HG02884 (cell line): ENCODE data around the gene CELA1.

Source experiments
- ATAC-seq: cut with Tn5 transposase; IDR thresholded peaks from one replicate; pipeline ENCODE4 v1.9.1; 2021; ENCODE audit warnings: mild to moderate bottlenecking, moderate library complexity; ENCODE audit not compliant: unreplicated experiment

The CELA1 gene

GRCh38 chr12:51346581-51346980, at the start of gene CELA1:
CELA1 (minus strand) TSS chr12:51346679; CDS start chr12:51346638, 41 bp downstream.
- no peak for ATAC-seq

DNA sequence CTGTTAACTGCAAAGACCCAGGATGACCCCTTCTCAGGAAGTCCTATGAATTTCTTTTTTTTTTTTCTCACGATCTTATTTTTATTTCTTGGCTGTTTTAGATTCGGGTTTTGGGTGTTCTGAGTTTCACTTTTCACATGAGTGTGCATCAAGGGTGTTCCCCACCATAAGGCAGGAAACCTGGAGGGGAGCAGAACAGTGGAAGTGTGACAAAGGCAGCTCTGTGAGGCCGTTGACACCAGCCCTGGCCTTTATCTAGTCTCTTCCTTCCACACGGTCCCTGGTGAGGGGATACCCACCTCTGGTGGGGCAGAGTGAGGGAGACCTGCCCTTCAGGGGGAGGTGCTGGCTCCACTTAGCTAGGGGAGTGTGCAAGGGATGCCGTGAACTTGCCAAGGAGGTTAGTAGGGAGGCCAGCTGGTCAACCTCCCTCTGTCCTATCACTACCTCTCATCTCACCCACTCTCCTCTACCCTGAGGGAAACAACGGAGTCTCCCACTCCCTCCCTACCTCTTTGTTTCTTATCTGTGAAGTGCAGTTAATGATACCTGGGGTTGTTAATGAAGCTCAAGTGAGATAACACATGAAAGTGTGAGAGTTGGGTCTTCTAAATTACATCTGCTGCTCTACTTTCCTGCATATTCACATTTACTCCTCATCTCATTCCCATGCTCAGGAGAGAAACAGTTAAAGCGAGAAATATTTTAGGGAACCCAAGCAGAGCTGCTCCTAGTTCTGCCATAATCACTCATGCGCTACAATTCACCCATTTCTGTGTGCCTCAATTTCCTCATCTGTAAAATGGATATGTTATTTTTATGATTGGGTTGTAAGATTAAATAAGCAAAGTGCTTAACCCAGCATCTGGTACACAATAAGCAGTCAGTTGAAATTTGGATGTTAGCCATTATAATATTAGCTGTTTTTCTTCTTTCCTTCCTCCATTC, 49.1 kb upstream of the CELA1 start:
- ATAC-seq, result peak; percentile 46

DNA sequence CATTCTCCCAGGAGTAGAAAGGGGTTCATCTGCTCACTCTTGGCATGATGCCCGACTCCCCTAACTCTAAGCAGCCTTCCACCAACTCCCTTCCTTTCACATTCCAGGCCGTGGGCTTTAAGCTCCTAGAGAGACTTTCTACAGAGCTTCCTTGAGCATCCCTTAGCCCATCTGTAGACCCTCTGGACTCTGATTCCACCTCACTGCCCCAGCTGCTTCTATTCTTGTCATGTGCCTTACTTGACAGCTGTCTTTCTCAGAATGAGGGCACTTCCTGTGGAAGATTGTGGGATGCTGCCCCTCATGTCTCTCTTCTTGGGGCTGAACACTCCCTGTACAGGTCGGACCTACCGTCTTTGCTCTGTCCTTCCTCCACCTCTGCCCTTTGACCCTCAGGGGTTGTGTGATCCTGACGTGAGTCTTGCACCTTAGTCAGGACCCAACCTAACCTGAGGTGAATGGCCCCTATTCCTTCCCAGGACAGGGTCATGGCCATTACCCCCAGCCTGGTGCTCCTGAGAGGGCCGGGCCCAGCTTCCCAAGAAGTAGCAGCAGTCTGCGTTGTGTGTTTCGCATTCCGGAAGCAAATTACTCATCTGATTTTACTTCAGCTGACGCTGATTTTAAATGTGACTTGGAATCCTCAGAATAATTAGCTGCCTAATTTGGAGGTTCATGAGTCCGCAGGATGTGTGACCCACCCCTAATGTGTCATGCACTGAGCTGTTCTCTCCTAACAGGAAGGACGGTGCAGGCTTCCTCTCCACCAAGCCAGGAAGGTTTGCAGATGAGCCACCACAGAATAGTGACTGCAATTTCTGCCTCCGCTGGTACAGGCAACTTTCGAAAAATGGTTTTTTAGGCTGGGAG, 47.4 kb upstream of the CELA1 start:
- no peak for ATAC-seq

DNA sequence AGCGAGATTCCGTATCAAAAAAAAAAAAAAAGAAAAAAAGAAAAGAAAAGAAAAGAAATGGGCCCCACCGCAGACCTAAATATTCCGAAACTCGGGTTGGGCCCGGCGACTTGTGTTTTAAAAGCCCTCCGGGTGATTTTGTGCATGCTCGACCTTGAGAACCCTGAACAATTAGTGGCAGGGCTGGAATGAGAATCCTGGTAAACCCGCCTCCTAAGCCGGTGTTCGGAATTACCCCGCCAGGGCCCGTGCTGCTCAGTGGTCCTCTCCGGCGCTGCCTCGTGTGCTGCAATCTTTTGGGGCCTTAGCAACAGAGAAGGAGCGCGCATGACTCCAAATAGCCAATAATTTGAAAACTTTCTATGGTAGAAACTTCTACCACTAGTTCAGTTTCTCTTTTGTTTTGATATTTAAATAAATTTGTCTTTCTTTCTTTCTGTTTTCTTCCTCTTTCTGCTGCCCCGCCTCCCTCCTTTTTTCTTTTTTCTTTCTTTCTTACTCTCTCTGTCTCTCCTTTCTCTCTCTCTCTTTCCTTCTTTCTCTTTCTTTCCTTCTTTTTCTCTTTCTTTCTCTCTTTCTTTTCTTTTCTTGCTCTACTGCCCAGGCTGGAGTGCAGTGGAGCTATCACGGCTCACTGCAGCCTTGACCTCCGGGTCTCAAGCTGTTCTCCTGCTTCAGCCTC, 46.2 kb upstream of the CELA1 start:
- ATAC-seq, result no peak

- peak; percentile 35 for ATAC-seq
Observed at GRCh38 chr12:51391283-51392123, 45.0 kb upstream of the CELA1 start, which contains the start of gene GALNT6. GALNT6 (minus strand) TSS chr12:51391406; CDS start chr12:51379781, 11,625 bp downstream.

GRCh38 chr12:51390891-51391282, 44.4 kb upstream of the CELA1 start:
- no peak for ATAC-seq

DNA sequence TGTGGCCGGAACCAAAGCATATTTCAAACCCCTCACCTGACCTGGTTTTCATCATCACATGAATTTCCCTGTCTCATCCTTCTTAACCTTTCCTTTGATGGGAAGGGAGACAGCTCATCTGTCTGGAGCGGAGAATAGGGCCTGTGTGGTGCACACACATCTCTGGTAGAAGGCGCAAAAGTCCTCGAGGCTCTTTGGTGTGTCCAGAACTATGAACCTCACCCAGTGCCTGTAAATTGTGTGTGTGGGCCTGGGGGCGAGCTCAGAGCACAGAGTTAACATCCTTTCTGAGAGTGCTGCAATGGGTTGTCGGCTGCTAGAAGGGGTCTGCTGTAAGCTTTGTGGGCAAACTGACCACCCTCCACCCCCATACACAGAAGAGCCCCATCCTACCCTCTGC, 44.0 kb upstream of the CELA1 start:
- no peak for ATAC-seq

- ATAC-seq, result no peak
Observed at GRCh38 chr12:51389302-51389999, 43.0 kb upstream of the CELA1 start.

DNA sequence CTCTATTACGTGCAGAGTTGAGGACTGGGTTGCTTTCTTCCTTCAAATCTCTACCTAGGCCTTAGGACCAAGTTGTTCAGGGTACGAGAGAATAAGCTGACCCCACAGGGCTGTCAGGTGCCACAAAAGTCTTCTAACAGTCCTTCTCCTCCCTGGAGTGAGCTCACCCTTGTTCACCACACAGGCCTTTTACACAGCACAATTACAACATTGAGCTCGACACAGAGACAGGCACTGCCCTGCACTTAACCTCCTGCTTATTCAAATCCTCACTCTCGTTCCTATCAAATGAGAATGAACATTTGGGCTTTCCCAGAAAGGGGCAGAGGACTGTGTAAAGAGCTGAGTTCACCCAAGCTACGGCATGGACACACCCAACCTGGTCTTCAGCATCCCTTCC, 42.4 kb upstream of the CELA1 start:
- no peak for ATAC-seq

- ATAC-seq, result no peak
Observed at GRCh38 chr12:51388069-51388799, 41.8 kb upstream of the CELA1 start.

- no peak for ATAC-seq
Observed at GRCh38 chr12:51386351-51386750, 39.9 kb upstream of the CELA1 start.

DNA sequence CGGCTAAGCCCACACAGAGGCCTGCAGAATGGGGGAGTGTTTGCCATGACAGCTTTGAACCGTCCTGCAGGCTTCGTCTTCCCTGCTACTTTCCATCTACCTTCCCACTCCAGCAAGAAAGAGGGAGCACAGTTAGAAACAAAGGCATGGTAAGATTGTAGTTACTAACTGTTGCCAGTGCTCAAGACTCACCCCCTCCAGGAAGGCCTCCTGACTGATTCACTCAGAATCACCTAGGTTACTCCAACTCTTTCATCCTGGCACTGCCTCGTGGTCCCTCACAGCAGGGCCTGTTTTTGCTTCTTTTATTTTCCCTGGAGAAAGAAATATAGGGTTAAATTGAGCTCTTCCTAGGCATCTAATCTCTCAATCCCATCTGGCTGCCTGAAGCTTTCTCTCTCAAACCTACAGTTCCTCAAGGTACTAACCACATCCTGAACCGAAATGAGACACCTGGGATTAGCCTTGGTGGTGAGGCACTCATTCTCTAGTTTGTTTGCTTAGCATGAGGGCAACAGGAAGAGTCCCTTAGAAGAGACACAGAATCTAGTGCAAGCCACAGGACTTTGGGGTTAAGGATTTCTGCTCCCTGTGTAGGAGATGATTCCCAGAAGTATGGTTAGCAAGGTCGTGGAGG, 36.9 kb upstream of the CELA1 start:
- no peak for ATAC-seq

- ATAC-seq, result no peak
Observed at GRCh38 chr12:51382173-51382572, 35.7 kb upstream of the CELA1 start.

- no peak for ATAC-seq
Observed at GRCh38 chr12:51381226-51382079, 35.0 kb upstream of the CELA1 start.

DNA sequence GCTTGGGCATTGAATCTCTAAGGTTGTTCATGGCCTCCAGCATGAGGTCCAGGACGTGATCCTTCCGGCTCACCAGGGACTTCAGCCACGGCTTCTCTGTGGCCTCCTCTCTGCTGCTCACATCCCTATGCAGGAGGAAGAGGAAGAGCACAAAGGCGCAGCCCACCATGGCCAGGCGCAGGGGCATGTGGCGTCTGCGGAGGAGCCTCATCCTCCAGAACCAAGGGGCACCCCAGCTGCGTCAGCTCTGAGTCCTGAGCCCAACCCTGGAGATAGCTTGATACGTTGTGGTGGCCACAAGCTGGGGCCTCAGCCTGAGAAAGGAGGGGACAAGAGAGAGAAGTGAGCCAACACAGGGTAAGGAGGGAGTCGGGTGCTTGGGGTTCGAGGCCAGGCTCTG, 33.1 kb upstream of the CELA1 start:
- no peak for ATAC-seq

DNA sequence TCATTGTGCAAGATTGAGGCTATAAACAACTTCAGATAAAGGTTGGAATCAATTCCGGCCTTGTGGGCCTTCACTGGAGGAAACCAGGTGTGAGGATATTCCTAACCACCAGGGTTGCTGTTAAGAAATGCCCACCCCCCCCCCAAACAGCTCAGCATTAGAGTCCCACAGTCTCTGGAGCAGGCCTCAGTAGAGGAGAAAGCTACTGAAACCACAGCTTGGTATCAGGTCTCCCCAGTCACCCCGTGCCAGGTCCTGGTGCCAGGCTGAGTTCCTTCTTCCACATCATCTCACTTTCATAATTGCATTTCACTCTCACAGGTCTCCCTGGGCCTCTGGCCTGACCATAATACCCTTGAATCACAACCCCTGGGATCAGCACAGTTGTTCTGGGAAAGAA, 32.3 kb upstream of the CELA1 start:
- no peak for ATAC-seq
